ENCODE data around the gene FGD5.

FGD5 gene

DNA sequence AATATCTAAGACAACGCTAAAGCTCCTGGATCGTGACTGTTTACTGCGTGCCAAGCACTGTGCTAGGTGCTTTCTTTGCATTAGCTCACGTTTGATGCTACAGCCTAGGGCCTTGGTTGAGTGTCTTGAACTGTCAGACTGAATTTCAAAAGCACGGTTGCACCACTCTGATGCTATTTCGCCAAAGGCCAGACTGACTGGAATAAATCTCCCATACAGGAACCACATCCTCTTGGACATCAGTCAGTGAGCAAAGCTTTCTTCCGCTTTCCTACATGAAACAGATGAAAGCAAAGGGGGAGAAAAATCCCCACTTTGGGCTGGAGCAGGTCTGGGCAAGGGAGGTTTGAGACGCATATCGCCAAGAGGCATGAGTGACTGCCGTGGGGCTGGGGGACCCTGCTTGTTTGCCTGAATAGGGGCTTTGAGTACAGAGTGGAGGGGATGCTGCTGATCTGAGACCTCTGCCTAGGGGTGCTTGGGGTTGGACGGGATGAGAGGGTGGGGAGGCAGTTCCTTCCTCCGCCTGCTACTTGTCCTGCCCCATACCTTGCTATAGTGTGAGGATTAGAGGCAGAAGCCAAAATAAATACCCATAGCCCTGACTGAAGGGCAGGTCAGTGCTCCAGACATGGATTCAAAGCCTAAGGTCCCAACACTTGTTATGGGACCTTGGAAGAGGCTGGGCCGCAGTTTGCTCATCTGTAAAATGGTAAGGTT, 5.3 kb downstream of the FGD5 start:
- no peak overlapping the region for H3K4me3 ChIP-seq (ENCODE audit: low read depth, low read length)
- in situ Hi-C loops (cut with HindIII; ENCODE audit: low sequenced_read_pairs) = no loop called here
- TF ChIP-seq, protein P1, sequence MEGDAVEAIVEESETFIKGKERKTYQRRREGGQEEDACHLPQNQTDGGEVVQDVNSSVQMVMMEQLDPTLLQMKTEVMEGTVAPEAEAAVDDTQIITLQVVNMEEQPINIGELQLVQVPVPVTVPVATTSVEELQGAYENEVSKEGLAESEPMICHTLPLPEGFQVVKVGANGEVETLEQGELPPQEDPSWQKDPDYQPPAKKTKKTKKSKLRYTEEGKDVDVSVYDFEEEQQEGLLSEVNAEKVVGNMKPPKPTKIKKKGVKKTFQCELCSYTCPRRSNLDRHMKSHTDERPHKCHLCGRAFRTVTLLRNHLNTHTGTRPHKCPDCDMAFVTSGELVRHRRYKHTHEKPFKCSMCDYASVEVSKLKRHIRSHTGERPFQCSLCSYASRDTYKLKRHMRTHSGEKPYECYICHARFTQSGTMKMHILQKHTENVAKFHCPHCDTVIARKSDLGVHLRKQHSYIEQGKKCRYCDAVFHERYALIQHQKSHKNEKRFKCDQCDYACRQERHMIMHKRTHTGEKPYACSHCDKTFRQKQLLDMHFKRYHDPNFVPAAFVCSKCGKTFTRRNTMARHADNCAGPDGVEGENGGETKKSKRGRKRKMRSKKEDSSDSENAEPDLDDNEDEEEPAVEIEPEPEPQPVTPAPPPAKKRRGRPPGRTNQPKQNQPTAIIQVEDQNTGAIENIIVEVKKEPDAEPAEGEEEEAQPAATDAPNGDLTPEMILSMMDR (IDR thresholded peaks at IDR 0.05; ENCODE audit: low read depth, low read length) = no peak
- no peak for DNase-seq (ENCODE audit: low read depth, low spot score)

DNA sequence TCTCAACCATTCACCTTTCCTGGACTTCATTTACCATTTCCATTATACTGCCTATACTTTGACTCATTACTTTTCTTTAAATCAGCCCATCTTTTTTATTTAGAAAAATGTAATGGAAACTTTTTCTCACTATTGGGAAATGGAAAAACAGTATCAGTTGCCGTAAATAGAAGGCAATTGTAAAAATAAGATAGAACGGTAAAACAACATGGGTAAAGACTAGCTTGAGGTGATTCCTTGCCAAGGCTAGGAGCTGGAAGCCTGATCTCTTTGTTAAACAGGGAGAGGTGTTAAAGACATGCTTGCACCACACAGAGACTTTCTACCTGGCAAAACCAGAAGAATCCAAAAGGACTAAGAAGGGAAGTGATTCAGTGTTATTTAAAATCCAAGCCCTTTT, 5.9 kb downstream of the FGD5 start:
- in situ Hi-C loops (cut with HindIII; ENCODE audit: low sequenced_read_pairs) = no loop called here
- TF ChIP-seq, protein P1 (IDR thresholded peaks at IDR 0.05; ENCODE audit: low read depth, low read length) = no peak
- no peak overlapping the region for H3K4me3 ChIP-seq (ENCODE audit: low read depth, low read length)
- no peak for DNase-seq (ENCODE audit: low read depth, low spot score)

DNA sequence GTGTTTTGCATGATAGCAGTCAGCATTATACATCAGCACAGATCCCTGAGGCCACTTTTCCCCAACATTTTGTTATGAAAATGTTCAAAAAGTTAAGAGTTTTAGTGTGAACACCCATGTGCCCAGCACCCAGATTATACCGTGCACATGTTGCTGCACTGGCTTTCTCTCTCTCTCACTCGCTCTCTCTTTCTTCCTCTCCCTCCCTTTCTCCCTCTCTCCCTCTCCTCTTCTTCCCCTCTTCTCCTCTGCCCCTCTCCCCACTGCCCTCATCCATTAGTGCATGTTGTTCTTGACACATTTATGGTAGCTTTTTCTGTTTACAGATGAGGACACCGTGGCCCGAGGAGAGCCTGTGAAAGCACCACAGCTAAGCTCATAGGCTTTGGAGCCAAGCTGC, 7.3 kb downstream of the FGD5 start:
- in situ Hi-C loops (cut with HindIII; ENCODE audit: low sequenced_read_pairs) = no loop called here
- no peak for DNase-seq (ENCODE audit: low read depth, low spot score)
- TF ChIP-seq, protein P1 (IDR thresholded peaks at IDR 0.05; ENCODE audit: low read depth, low read length) = no peak
- H3K4me3 ChIP-seq (ENCODE audit: low read depth, low read length) = no peak overlapping the region

DNA sequence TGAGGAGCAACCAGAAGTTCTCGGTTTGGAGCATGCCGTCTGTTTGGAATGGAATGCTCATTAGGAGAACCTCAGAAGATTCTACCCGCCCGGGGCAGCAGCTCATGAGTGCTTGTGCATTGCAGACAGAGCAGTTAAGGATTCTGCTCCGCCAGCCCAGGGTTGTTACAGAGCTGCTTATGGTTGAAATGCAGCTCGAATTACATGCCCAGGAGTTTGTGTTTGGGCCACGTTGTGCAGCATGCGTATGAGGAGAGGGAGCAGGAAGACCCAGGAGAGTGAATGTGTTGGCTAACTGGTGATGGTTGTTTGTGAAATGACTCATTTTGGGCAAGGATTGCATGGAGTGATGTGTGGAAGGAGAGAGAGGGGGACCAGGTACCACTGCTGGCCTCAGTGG, 9.0 kb downstream of the FGD5 start:
- TF ChIP-seq, protein P1 (IDR thresholded peaks at IDR 0.05; ENCODE audit: low read depth, low read length) = no peak
- no peak overlapping the region for H3K4me3 ChIP-seq (ENCODE audit: low read depth, low read length)
- in situ Hi-C loops (cut with HindIII; ENCODE audit: low sequenced_read_pairs) = no loop called here
- DNase-seq (ENCODE audit: low read depth, low spot score) = no peak

DNA sequence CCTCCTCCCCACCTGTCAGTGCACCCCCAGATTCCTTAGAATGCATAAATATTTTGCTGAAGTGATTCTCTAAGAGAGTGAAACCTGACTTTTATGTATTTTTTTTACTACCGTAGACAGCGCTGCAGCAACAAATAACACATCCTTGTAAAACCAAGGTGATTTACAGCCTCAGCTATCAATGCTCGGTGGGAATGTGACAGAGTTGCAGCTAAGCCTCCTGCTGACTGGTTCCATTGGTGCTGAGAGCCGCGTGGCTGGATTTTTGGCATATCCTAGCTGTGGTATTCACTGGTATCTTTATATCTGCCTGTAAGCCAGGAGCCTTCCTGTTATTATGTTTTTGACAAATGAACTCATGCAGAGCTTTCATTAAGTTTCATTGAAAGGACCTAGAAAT, 11.0 kb downstream of the FGD5 start:
- in situ Hi-C loops (cut with HindIII; ENCODE audit: low sequenced_read_pairs) = no loop called here
- H3K4me3 ChIP-seq (ENCODE audit: low read depth, low read length) = no peak overlapping the region
- TF ChIP-seq, protein P1 (IDR thresholded peaks at IDR 0.05; ENCODE audit: low read depth, low read length) = no peak
- no peak for DNase-seq (ENCODE audit: low read depth, low spot score)

DNA sequence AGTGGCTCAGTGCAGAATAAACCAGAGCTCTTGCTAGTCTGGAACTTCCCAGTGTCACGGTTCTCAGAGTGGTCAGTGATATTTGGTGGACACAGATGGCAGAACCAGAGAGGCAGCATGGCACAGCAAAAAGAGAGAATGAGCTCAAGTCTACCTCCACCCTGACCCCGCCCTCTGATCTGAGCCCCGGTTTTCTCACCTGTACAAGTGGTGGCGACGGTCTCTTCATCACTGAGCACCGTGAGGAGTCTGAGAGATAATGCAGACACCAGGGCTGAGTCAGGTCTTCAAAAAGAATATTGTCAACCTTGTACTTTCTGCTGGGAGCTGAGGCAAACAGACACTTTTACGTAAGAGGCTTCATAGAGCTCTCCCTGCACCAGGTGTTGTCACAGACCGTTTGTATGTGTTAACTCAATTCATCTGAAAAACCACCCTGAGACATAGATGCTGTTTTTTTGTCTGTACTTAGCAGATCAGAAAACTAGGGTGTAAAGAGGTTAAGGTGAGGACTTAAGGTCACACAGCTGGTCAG, 13.2 kb downstream of the FGD5 start:
- TF ChIP-seq, protein P1 (IDR thresholded peaks at IDR 0.05; ENCODE audit: low read depth, low read length) = no peak
- H3K4me3 ChIP-seq (ENCODE audit: low read depth, low read length) = no peak overlapping the region
- DNase-seq (ENCODE audit: low read depth, low spot score) = no peak
- in situ Hi-C loops (cut with HindIII; ENCODE audit: low sequenced_read_pairs) = no loop called here
